ENCODE measurements around the gene MSH2.

The MSH2 gene

GRCh38 chr2:47519604-47520301 is 116.8 kb downstream of the MSH2 start:
- H3K9ac ChIP-seq (ENCODE audit: insufficient read length, low read depth): no peak overlapping the region
- no peaks in the 10 kb centered on the region for H3K9me3 ChIP-seq (ENCODE audit: insufficient read depth, low read length)
- peaks cover 7% of the 10 kb centered on the region for H3K4me1 ChIP-seq (ENCODE audit: insufficient read depth, insufficient read length)
- peaks cover 18% of the 10 kb centered on the region for H3K36me3 ChIP-seq (ENCODE audit: insufficient read depth, insufficient read length, low read length)
- no peaks in the 10 kb centered on the region for H3K27me3 ChIP-seq (ENCODE audit: insufficient read depth, insufficient read length)
- no peak for TF ChIP-seq ZNF274 (IDR thresholded peaks at IDR 0.05; ENCODE audit: low read depth, low read length)
- no peak for TF ChIP-seq SUZ12 (IDR thresholded peaks at IDR 0.05; ENCODE audit: extremely low read depth, insufficient read depth, insufficient read length)
- no peak for TF ChIP-seq YY1 (IDR thresholded peaks at IDR 0.05; ENCODE audit: insufficient read depth, insufficient read length)
- DNase-seq (ENCODE audit: low read depth, low spot score): no peak
- no peak overlapping the region for H3K4me3 ChIP-seq (ENCODE audit: insufficient read length, low read depth)

- TF ChIP-seq YY1 (IDR thresholded peaks at IDR 0.05; ENCODE audit: insufficient read depth, insufficient read length) (no peak), SUZ12 (IDR thresholded peaks at IDR 0.05; ENCODE audit: extremely low read depth, insufficient read depth, insufficient read length) (no peak), ZNF274 (IDR thresholded peaks at IDR 0.05; ENCODE audit: low read depth, low read length) (no peak)
- H3K36me3 ChIP-seq (ENCODE audit: insufficient read depth, insufficient read length, low read length): peaks cover 18% of the 10 kb centered on the region
- no peaks in the 10 kb centered on the region for H3K9me3 ChIP-seq (ENCODE audit: insufficient read depth, low read length)
- no peak for DNase-seq (ENCODE audit: low read depth, low spot score)
- peaks cover 7% of the 10 kb centered on the region for H3K4me1 ChIP-seq (ENCODE audit: insufficient read depth, insufficient read length)
- no peak overlapping the region for H3K4me3 ChIP-seq (ENCODE audit: insufficient read length, low read depth)
- no peaks in the 10 kb centered on the region for H3K27me3 ChIP-seq (ENCODE audit: insufficient read depth, insufficient read length)
- no peak overlapping the region for H3K9ac ChIP-seq (ENCODE audit: insufficient read length, low read depth)
Observed at GRCh38 chr2:47520302-47520630, 117.3 kb downstream of the MSH2 start.

- TF ChIP-seq ZNF274 (IDR thresholded peaks at IDR 0.05; ENCODE audit: low read depth, low read length): no peak
- TF ChIP-seq SUZ12 (IDR thresholded peaks at IDR 0.05; ENCODE audit: extremely low read depth, insufficient read depth, insufficient read length): no peak
- no peak for TF ChIP-seq YY1 (IDR thresholded peaks at IDR 0.05; ENCODE audit: insufficient read depth, insufficient read length)
- H3K9ac ChIP-seq (ENCODE audit: insufficient read length, low read depth): no peak overlapping the region
- DNase-seq (ENCODE audit: low read depth, low spot score): no peak
- peaks cover 7% of the 10 kb centered on the region for H3K4me1 ChIP-seq (ENCODE audit: insufficient read depth, insufficient read length)
- H3K9me3 ChIP-seq (ENCODE audit: insufficient read depth, low read length): no peaks in the 10 kb centered on the region
- no peak overlapping the region for H3K4me3 ChIP-seq (ENCODE audit: insufficient read length, low read depth)
- peaks cover 18% of the 10 kb centered on the region for H3K36me3 ChIP-seq (ENCODE audit: insufficient read depth, insufficient read length, low read length)
- no peaks in the 10 kb centered on the region for H3K27me3 ChIP-seq (ENCODE audit: insufficient read depth, insufficient read length)
Observed at GRCh38 chr2:47520825-47521665, 118.1 kb downstream of the MSH2 start.

- Histone ChIP-seq H3K4me3 (ENCODE audit: insufficient read length, low read depth) (no peak overlapping the region), H3K36me3 (ENCODE audit: insufficient read depth, insufficient read length, low read length) (peaks cover 18% of the 10 kb centered on the region), H3K27me3 (ENCODE audit: insufficient read depth, insufficient read length) (no peaks in the 10 kb centered on the region), H3K9ac (ENCODE audit: insufficient read length, low read depth) (no peak overlapping the region), H3K4me1 (ENCODE audit: insufficient read depth, insufficient read length) (peaks cover 3% of the 10 kb centered on the region), H3K9me3 (ENCODE audit: insufficient read depth, low read length) (no peaks in the 10 kb centered on the region)
- TF ChIP-seq SUZ12 (IDR thresholded peaks at IDR 0.05; ENCODE audit: extremely low read depth, insufficient read depth, insufficient read length) (no peak), ZNF274 (IDR thresholded peaks at IDR 0.05; ENCODE audit: low read depth, low read length) (no peak), YY1 (IDR thresholded peaks at IDR 0.05; ENCODE audit: insufficient read depth, insufficient read length) (no peak)
- DNase-seq (ENCODE audit: low read depth, low spot score): no peak
Observed at GRCh38 chr2:47521666-47522285, 118.8 kb downstream of the MSH2 start.

- TF ChIP-seq SUZ12 (IDR thresholded peaks at IDR 0.05; ENCODE audit: extremely low read depth, insufficient read depth, insufficient read length) (no peak), ZNF274 (IDR thresholded peaks at IDR 0.05; ENCODE audit: low read depth, low read length) (no peak), YY1 (IDR thresholded peaks at IDR 0.05; ENCODE audit: insufficient read depth, insufficient read length) (no peak)
- Histone ChIP-seq H3K9ac (ENCODE audit: insufficient read length, low read depth) (no peak overlapping the region), H3K9me3 (ENCODE audit: insufficient read depth, low read length) (no peaks in the 10 kb centered on the region), H3K4me3 (ENCODE audit: insufficient read length, low read depth) (no peak overlapping the region), H3K36me3 (ENCODE audit: insufficient read depth, insufficient read length, low read length) (peaks cover 6% of the 10 kb centered on the region), H3K27me3 (ENCODE audit: insufficient read depth, insufficient read length) (no peaks in the 10 kb centered on the region), H3K4me1 (ENCODE audit: insufficient read depth, insufficient read length) (peaks cover 9% of the 10 kb centered on the region)
- no peak for DNase-seq (ENCODE audit: low read depth, low spot score)
Observed at GRCh38 chr2:47525167-47525566, 122.2 kb downstream of the MSH2 start.

DNA sequence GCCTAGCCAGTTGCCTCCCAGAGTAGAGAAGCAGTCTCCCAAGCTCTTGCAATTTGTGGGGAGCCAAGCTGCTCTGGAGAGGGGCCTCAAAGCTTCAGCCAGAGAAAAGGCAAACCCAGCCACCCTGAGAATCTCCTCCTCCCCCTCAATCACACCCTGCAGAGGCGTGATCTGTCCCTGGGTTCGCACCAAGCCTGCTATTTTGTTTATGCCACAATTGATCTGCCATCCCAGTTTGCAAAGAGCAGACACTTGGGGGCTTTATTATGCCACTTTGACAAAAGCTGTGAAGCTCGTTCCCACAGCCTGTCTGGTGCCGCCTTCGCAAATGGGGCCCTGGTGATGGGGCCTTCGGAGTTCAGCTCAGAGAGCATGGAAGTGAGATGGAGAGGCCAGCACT is 125.5 kb downstream of the MSH2 start:
- DNase-seq (ENCODE audit: low read depth, low spot score): no peak
- H3K9ac ChIP-seq (ENCODE audit: insufficient read length, low read depth): no peak overlapping the region
- H3K4me3 ChIP-seq (ENCODE audit: insufficient read length, low read depth): no peak overlapping the region
- H3K27me3 ChIP-seq (ENCODE audit: insufficient read depth, insufficient read length): no peaks in the 10 kb centered on the region
- peaks cover 10% of the 10 kb centered on the region for H3K4me1 ChIP-seq (ENCODE audit: insufficient read depth, insufficient read length)
- no peak for TF ChIP-seq SUZ12 (IDR thresholded peaks at IDR 0.05; ENCODE audit: extremely low read depth, insufficient read depth, insufficient read length)
- no peak for TF ChIP-seq YY1 (IDR thresholded peaks at IDR 0.05; ENCODE audit: insufficient read depth, insufficient read length)
- TF ChIP-seq ZNF274 (IDR thresholded peaks at IDR 0.05; ENCODE audit: low read depth, low read length): no peak
- no peaks in the 10 kb centered on the region for H3K9me3 ChIP-seq (ENCODE audit: insufficient read depth, low read length)
- no peaks in the 10 kb centered on the region for H3K36me3 ChIP-seq (ENCODE audit: insufficient read depth, insufficient read length, low read length)

GRCh38 chr2:47528874-47529273 is 125.9 kb downstream of the MSH2 start:
- Histone ChIP-seq H3K9me3 (ENCODE audit: insufficient read depth, low read length) (no peaks in the 10 kb centered on the region), H3K9ac (ENCODE audit: insufficient read length, low read depth) (no peak overlapping the region), H3K4me3 (ENCODE audit: insufficient read length, low read depth) (no peak overlapping the region), H3K4me1 (ENCODE audit: insufficient read depth, insufficient read length) (peaks cover 8% of the 10 kb centered on the region), H3K27me3 (ENCODE audit: insufficient read depth, insufficient read length) (no peaks in the 10 kb centered on the region), H3K36me3 (ENCODE audit: insufficient read depth, insufficient read length, low read length) (no peaks in the 10 kb centered on the region)
- TF ChIP-seq YY1 (IDR thresholded peaks at IDR 0.05; ENCODE audit: insufficient read depth, insufficient read length) (no peak), SUZ12 (IDR thresholded peaks at IDR 0.05; ENCODE audit: extremely low read depth, insufficient read depth, insufficient read length) (no peak), ZNF274 (IDR thresholded peaks at IDR 0.05; ENCODE audit: low read depth, low read length) (no peak)
- no peak for DNase-seq (ENCODE audit: low read depth, low spot score)

Data from NT2/D1 (cell line).